CMK (cell line): ENCODE results near the gene CD93.

Experiments used
- DNase-seq: peaks from one replicate; pipeline ENCODE4 v3.0.0-alpha.2; 2010; ENCODE audit warnings: low read depth

Gene CD93

GRCh38 chr20:23034721-23035671 is 51.1 kb downstream of the CD93 start, which contains the start of gene SSTR4:
Gene SSTR4, plus strand, starts transcription at chr20:23035312. Its CDS starts 172 bp downstream, at chr20:23035484.
- DNase-seq = no peak

GRCh38 chr20:23033918-23034317 is 52.2 kb downstream of the CD93 start:
- no peak for DNase-seq

DNA sequence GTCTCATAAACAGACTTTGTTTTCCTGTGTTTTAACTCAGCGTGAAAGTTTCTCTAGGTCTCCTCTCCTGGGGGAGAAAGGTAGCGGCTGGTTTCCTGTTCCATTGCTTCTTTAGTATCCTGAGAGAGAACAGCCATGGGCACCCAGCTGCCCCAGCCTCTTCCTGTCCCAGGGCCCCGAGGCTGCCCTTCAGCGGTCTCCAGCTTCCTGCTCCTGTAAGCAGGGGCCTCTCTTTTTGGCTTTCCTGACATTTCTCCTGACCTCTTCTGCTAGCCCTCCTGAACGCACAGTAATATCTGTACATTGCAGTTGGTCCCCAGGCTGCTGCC is 53.4 kb downstream of the CD93 start:
- DNase-seq = no peak

DNA sequence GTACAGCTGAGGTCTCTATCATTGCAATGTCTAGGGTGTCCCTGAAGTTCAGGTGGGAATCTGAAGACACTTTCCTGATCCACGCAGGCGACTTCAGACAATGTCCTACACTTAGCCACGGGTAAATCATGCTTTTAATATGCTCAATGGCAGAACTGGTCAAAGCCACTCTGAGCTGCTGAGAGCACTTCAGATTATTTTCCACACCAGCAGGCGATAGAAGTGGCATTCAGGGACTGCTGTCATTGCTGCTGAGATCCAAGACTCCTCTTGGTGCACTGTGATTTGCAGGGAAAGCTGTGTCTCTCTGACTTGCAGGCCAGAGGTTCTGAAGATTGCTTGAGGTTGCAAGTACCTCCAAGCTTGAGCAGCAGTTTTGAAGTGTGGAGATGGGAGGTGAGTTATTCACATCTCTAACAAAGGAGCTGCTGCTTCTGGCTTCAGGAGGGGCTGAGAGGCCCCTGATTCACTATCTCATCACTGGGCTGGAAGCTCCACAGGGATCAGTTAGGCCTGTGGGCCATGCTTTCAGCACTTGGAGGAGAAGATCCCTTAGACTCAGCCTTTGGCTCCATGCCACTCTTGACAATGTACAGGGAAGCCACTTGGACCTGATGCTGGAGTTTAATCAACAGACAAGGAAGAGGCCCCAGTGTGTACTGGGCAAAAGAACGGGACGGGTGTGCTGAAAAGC is 53.9 kb downstream of the CD93 start:
- DNase-seq = no peak

DNA sequence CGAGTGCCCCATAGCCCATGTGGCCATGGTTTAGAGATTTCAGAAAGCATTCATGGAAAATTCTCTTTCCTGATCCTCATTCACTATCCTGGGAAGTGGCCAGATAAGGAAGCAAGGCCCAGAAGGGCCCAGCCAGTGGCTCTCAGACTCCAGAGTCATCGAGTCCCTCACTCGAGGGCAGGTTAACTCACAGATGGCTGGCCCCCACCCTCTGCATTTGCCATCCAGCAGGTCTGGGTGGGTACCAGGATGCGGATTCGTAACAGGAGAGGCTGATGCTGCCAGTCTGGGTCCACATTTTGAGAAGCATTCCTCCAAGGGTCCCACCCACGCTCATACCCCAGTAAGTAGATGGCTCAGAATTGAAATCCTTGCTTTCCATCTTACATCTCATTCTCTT is 54.8 kb downstream of the CD93 start:
- no peak for DNase-seq
